Liver (tissue), 9 donors: ENCODE measurements around the gene PLXDC1. TPM values are rescaled to one million over a fixed set of nuclear protein-coding genes. Genes with fewer than 3 reads are reported as not detected.

Experiments
- DNase-seq: peaks from one replicate; pipeline ENCODE4 v3.0.0-alpha.2; 2017; ENCODE audit warnings: low spot score
- H3K27ac ChIP-seq, 2 donors: one replicate each; pipeline ENCODE4 v1.7.0; 2013; ENCODE audit warnings: inconsistent platforms in 2 of 2, low read length in 2 of 2, control low read depth in 1 of 2, low read depth in 1 of 2, mild to moderate bottlenecking in 1 of 2
- H3K27me3 ChIP-seq, 4 donors: one replicate each; pipeline versions ENCODE4 v1.6.1 to v1.7.0; 2013; ENCODE audit warnings: low read length in 3 of 4, inconsistent platforms in 1 of 4, mild to moderate bottlenecking in 1 of 4, moderate library complexity in 1 of 4; ENCODE audit not compliant: control insufficient read depth in 4 of 4, insufficient read depth in 4 of 4
- H3K36me3 ChIP-seq, 4 donors: one replicate each; pipeline versions ENCODE4 v1.6.1 to v1.7.0; 2013; ENCODE audit warnings: low read length in 3 of 4, mild to moderate bottlenecking in 3 of 4, low read depth in 1 of 4, moderate library complexity in 1 of 4; ENCODE audit not compliant: control insufficient read depth in 4 of 4, insufficient read depth in 3 of 4
- H3K4me1 ChIP-seq, 4 donors: one replicate each; pipeline versions ENCODE4 v1.6.1 to v1.7.0; 2013; ENCODE audit warnings: low read length in 3 of 4, mild to moderate bottlenecking in 3 of 4, moderate library complexity in 1 of 4; ENCODE audit not compliant: control insufficient read depth in 4 of 4, insufficient read depth in 4 of 4
- H3K4me3 ChIP-seq, 3 donors: one replicate each; pipeline versions ENCODE4 v1.6.1 to v1.7.0; 2013; ENCODE audit warnings: low read length in 3 of 3, control low read depth in 1 of 3, low read depth in 1 of 3, mild to moderate bottlenecking in 1 of 3
- H3K9ac ChIP-seq, 2 donors: one replicate each; pipeline ENCODE4 v1.7.0; 2013; ENCODE audit warnings: low read length in 2 of 2, mild to moderate bottlenecking in 2 of 2, moderate library complexity in 2 of 2, control low read depth in 1 of 2, low read depth in 1 of 2
- H3K9me3 ChIP-seq, 4 donors: one replicate each; pipeline versions ENCODE4 v1.6.1 to v1.7.0; 2013; ENCODE audit warnings: low read length in 3 of 4; ENCODE audit not compliant: control insufficient read depth in 4 of 4
- EGR1 ChIP-seq, 2 donors: IDR thresholded peaks; 2 replicates each; pipeline ENCODE4 v1.6.1; 2016 to 2018; ENCODE audit warnings: antibody characterized with exemption in 2 of 2, low read depth in 2 of 2
- FOXA1 ChIP-seq: IDR thresholded peaks from 2 replicates; pipeline ENCODE4 v1.6.1; 2016; ENCODE audit warnings: antibody characterized with exemption
- FOXA2 ChIP-seq: IDR thresholded peaks from 2 replicates; pipeline ENCODE4 v1.6.1; 2016; ENCODE audit warnings: antibody characterized with exemption
- GABPA ChIP-seq, 2 donors: IDR thresholded peaks in 1 of 2; conservative IDR thresholded peaks in 1 of 2; 2 replicates each; pipeline ENCODE4 v1.6.1; 2016; ENCODE audit warnings: antibody characterized with exemption in 2 of 2, mild to moderate bottlenecking in 1 of 2, moderate library complexity in 1 of 2
- HNF4A ChIP-seq, 2 donors: conservative IDR thresholded peaks; 2 replicates each; pipeline ENCODE4 v1.6.1; 2016; ENCODE audit warnings: antibody characterized with exemption in 2 of 2, mild to moderate bottlenecking in 2 of 2
- HNF4G ChIP-seq: IDR thresholded peaks from 2 replicates; pipeline ENCODE4 v1.6.1; 2016; ENCODE audit warnings: antibody characterized with exemption
- JUND ChIP-seq, 2 donors: IDR thresholded peaks; 2 replicates each; pipeline ENCODE4 v1.6.1; 2016; ENCODE audit warnings: antibody characterized with exemption in 2 of 2
- NR2F2 ChIP-seq: IDR thresholded peaks from 2 replicates; pipeline ENCODE4 v1.6.1; 2016; ENCODE audit warnings: antibody characterized with exemption
- RAD21 ChIP-seq, 2 donors: IDR thresholded peaks; 2 replicates each; pipeline ENCODE4 v1.6.1; 2016; ENCODE audit warnings: antibody characterized with exemption in 2 of 2, mild to moderate bottlenecking in 2 of 2
- RXRA ChIP-seq, 2 donors: IDR thresholded peaks; 2 replicates each; pipeline ENCODE4 v1.6.1; 2017 to 2018; ENCODE audit warnings: antibody characterized with exemption in 2 of 2, mild to moderate bottlenecking in 1 of 2
- SP1 ChIP-seq: IDR thresholded peaks from 2 replicates; pipeline ENCODE4 v1.6.1; 2018; ENCODE audit warnings: antibody characterized with exemption, mild to moderate bottlenecking
- TAF1 ChIP-seq: conservative IDR thresholded peaks from 2 replicates; pipeline ENCODE4 v1.6.1; 2016; ENCODE audit warnings: antibody characterized with exemption, mild to moderate bottlenecking
- WGBS: extraction: QIAGEN DNeasy Blood & Tissue Kit; methylation state at CpG from one replicate; pipeline ENCODE4 v1.1.7; 2013; 5-methylcytosine and 5-hydroxymethylcytosine counted together
- polyA plus RNA-seq, 2 donors: library from polyadenylated mRNA; stranded (reverse) in 1 of 2; unstranded in 1 of 2; fragments of 200-250 nt in 1 of 2; fragments of >200 nt in 1 of 2; fragmentation: Nextera tagmentation in 1 of 2; extraction: Ambion mirVana in 1 of 2; gene quantifications; one replicate each; pipeline versions ENCODE4 v1.2.1 to v1.2.3, GENCODE V29; 2013 to 2015
- total RNA-seq, 2 donors: library from RNA; depleted of rRNA; stranded (reverse); fragments of >200 nt; gene quantifications; one replicate each; pipeline ENCODE4 v1.2.3, GENCODE V29; 2014
- TF ChIP-seq, protein P1 (sequence below): fragments of 150-350 bp; IDR thresholded peaks from 2 replicates; pipeline ENCODE4 v1.5.1; 2017; ENCODE audit warnings: improper control_type of control experiment, low read depth, low read length; ENCODE audit not compliant: missing input control
- TF ChIP-seq, protein P2 (sequence below): IDR thresholded peaks from 2 replicates; pipeline ENCODE4 v1.6.1; 2016; ENCODE audit warnings: antibody characterized with exemption
- TF ChIP-seq, protein P3 (sequence below): IDR thresholded peaks from 2 replicates; pipeline ENCODE4 v1.6.1; 2016; ENCODE audit warnings: antibody characterized with exemption
- TF ChIP-seq, protein P4 (sequence below): IDR thresholded peaks from 2 replicates; pipeline ENCODE4 v1.6.1; 2016; ENCODE audit warnings: antibody characterized with exemption, mild to moderate bottlenecking
- TF ChIP-seq, protein P5 (sequence below): IDR thresholded peaks from 2 replicates; pipeline ENCODE4 v1.6.1; 2016; ENCODE audit warnings: antibody characterized with exemption
- donor health status: healthy.
- donor health status: healthy.
- donor health status: healthy.
- donor health status: healthy.
- donor health status: healthy.

The PLXDC1 gene
- total and polyA plus RNA-seq, 4 donors: 0.14 to 0.84 (median 0.30) TPM

DNA sequence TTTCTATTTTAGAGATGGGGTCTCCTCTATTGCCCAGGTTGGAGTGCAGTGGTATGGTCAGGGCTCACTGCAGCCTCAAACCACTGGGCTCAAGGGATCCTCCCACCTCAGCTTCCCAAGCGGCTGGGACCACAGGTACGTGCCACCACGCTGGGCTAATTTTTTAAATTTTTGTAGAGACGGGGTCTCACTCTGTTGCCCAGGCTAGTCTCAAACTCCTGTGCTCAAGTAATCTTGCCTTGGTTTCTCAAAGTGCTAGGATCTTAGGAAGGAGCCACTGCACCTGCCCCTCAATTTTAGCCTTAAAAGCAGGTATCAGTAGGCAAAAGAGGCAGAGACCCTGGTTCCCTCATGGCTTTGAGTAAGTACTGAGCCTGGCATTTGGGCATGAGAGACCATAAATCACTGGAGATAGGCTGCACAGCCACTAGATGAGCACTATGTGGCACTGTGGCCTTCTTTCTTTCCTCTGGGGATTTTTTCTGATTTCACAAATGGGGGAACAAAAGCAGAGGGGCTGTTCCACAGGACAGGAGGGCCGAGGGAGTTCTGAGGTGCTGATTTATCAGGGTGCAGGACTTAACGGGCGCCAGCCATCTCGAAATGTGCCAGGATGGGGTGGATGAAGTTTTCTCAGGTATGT, 82.2 kb downstream of the PLXDC1 start:
- H3K27ac ChIP-seq: no peak overlapping the region
- WGBS: 80% methylated on average over 8 of the region's 8 CpGs
- TF ChIP-seq FOXA1 (no peak), JUND (IDR thresholded peaks at IDR 0.05) (no peak), RAD21 (IDR thresholded peaks at IDR 0.05) (peak; percentile 78 to 85), EGR1 (IDR thresholded peaks at IDR 0.05; ENCODE audit: low read depth in 2 of 2) (no peak)
- TF ChIP-seq, protein P1, sequence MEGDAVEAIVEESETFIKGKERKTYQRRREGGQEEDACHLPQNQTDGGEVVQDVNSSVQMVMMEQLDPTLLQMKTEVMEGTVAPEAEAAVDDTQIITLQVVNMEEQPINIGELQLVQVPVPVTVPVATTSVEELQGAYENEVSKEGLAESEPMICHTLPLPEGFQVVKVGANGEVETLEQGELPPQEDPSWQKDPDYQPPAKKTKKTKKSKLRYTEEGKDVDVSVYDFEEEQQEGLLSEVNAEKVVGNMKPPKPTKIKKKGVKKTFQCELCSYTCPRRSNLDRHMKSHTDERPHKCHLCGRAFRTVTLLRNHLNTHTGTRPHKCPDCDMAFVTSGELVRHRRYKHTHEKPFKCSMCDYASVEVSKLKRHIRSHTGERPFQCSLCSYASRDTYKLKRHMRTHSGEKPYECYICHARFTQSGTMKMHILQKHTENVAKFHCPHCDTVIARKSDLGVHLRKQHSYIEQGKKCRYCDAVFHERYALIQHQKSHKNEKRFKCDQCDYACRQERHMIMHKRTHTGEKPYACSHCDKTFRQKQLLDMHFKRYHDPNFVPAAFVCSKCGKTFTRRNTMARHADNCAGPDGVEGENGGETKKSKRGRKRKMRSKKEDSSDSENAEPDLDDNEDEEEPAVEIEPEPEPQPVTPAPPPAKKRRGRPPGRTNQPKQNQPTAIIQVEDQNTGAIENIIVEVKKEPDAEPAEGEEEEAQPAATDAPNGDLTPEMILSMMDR: peak; percentile 68
- no peaks in the 10 kb centered on the region for H3K27me3 ChIP-seq
- no peak for DNase-seq
- no peak overlapping the region for H3K4me3 ChIP-seq
- H3K9me3 ChIP-seq: no peaks in the 10 kb centered on the region
- H3K36me3 ChIP-seq: no peaks in the 10 kb centered on the region
- H3K9ac ChIP-seq: no peak overlapping the region
- no peaks in the 10 kb centered on the region for H3K4me1 ChIP-seq

DNA sequence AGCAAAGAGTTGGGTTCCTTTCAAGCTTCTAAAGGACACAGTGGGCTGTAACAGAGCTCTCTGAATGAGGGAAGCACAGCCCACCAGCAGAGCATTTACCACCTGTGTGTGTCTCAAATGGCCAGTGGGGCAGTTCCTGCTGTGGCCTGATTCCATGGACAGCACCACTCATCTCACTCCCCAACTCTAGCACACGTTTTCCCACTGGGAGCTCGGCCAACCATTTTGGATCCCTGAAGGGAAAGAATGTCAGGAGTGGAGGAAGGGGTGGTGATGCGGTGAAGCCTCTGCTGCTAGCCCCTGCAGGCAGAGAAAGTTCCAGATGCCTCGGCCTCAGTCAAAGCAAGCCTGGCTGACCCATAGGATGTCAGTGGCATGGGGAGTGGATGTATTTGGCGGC, 86.6 kb downstream of the PLXDC1 start:
- TF ChIP-seq, protein P2, sequence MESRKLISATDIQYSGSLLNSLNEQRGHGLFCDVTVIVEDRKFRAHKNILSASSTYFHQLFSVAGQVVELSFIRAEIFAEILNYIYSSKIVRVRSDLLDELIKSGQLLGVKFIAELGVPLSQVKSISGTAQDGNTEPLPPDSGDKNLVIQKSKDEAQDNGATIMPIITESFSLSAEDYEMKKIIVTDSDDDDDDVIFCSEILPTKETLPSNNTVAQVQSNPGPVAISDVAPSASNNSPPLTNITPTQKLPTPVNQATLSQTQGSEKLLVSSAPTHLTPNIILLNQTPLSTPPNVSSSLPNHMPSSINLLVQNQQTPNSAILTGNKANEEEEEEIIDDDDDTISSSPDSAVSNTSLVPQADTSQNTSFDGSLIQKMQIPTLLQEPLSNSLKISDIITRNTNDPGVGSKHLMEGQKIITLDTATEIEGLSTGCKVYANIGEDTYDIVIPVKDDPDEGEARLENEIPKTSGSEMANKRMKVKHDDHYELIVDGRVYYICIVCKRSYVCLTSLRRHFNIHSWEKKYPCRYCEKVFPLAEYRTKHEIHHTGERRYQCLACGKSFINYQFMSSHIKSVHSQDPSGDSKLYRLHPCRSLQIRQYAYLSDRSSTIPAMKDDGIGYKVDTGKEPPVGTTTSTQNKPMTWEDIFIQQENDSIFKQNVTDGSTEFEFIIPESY: no peak
- TF ChIP-seq TAF1 (no peak), FOXA2 (no peak), GABPA (IDR thresholded peaks at IDR 0.05 in 1 of 2, conservative IDR thresholded peaks at IDR 0.05 in 1 of 2) (no peak), HNF4G (no peak), NR2F2 (no peak), FOXA1 (no peak), RXRA (IDR thresholded peaks at IDR 0.05) (no peak), SP1 (no peak), JUND (IDR thresholded peaks at IDR 0.05) (no peak), EGR1 (IDR thresholded peaks at IDR 0.05; ENCODE audit: low read depth in 2 of 2) (no peak), HNF4A (conservative IDR thresholded peaks at IDR 0.05) (no peak)
- TF ChIP-seq, protein P1: no peak
- TF ChIP-seq, protein P3, sequence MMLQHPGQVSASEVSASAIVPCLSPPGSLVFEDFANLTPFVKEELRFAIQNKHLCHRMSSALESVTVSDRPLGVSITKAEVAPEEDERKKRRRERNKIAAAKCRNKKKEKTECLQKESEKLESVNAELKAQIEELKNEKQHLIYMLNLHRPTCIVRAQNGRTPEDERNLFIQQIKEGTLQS: no peak
- TF ChIP-seq, protein P4, sequence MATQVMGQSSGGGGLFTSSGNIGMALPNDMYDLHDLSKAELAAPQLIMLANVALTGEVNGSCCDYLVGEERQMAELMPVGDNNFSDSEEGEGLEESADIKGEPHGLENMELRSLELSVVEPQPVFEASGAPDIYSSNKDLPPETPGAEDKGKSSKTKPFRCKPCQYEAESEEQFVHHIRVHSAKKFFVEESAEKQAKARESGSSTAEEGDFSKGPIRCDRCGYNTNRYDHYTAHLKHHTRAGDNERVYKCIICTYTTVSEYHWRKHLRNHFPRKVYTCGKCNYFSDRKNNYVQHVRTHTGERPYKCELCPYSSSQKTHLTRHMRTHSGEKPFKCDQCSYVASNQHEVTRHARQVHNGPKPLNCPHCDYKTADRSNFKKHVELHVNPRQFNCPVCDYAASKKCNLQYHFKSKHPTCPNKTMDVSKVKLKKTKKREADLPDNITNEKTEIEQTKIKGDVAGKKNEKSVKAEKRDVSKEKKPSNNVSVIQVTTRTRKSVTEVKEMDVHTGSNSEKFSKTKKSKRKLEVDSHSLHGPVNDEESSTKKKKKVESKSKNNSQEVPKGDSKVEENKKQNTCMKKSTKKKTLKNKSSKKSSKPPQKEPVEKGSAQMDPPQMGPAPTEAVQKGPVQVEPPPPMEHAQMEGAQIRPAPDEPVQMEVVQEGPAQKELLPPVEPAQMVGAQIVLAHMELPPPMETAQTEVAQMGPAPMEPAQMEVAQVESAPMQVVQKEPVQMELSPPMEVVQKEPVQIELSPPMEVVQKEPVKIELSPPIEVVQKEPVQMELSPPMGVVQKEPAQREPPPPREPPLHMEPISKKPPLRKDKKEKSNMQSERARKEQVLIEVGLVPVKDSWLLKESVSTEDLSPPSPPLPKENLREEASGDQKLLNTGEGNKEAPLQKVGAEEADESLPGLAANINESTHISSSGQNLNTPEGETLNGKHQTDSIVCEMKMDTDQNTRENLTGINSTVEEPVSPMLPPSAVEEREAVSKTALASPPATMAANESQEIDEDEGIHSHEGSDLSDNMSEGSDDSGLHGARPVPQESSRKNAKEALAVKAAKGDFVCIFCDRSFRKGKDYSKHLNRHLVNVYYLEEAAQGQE: no peak
- TF ChIP-seq, protein P5, sequence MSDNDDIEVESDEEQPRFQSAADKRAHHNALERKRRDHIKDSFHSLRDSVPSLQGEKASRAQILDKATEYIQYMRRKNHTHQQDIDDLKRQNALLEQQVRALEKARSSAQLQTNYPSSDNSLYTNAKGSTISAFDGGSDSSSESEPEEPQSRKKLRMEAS: no peak
- Histone ChIP-seq H3K4me3 (no peak overlapping the region), H3K9me3 (no peaks in the 10 kb centered on the region), H3K27me3 (no peaks in the 10 kb centered on the region), H3K4me1 (no peaks in the 10 kb centered on the region), H3K27ac (no peak overlapping the region), H3K36me3 (no peaks in the 10 kb centered on the region), H3K9ac (no peak overlapping the region)
- WGBS: 81% methylated on average over 5 of the region's 5 CpGs
- no peak for DNase-seq
